Mesothelial cell of epicardium (in vitro differentiated cells): ENCODE results near the gene TPRX1. TPM values are rescaled to one million over a fixed set of nuclear protein-coding genes. Genes with fewer than 3 reads are reported as not detected.
A peak's percentile ranks its signal among the peaks of the same experiment; 100 is the strongest.
"Not testable (repeated sequence)": the region's sequence is repeated elsewhere in the genome, so short reads cannot be mapped to it uniquely, and the experiment has no call there.

Experiments
- DNase-seq, 2 experiments: peaks; one replicate each; pipeline ENCODE4 v3.0.0; 2021; ENCODE audit warnings: low spot score in 2 of 2; ENCODE audit not compliant: unreplicated experiment in 2 of 2
- H3K27ac Mint-ChIP-seq: 2 replicates; pipeline ENCODE4 v1.8.0; 2021; ENCODE audit warnings: mixed read lengths
- H3K27me3 Mint-ChIP-seq: 2 replicates; pipeline ENCODE4 v1.8.0; 2021; ENCODE audit warnings: low read depth, mixed read lengths
- H3K36me3 Mint-ChIP-seq: 2 replicates; pipeline ENCODE4 v1.8.0; 2021; ENCODE audit warnings: mixed read lengths
- H3K4me1 Mint-ChIP-seq: 2 replicates; pipeline ENCODE4 v1.8.0; 2021; ENCODE audit warnings: mixed read lengths
- H3K4me3 Mint-ChIP-seq: 2 replicates; pipeline ENCODE4 v1.8.0; 2021; ENCODE audit warnings: mild to moderate bottlenecking, moderate library complexity, mixed read lengths
- H3K9me3 Mint-ChIP-seq: 2 replicates; pipeline ENCODE4 v1.8.0; 2021; ENCODE audit warnings: mixed read lengths
- total RNA-seq: library from RNA; stranded (reverse); gene quantifications from 3 replicates; pipeline ENCODE4 v1.2.1, GENCODE V29; 2021
- TF ChIP-seq, protein P1 (sequence below): fragments of 200-600 bp; sonication (generic); IDR thresholded peaks from one replicate; pipeline ENCODE4 v1.5.0; 2021; ENCODE audit warnings: antibody characterized with exemption; ENCODE audit not compliant: unreplicated experiment

The TPRX1 gene
- total RNA-seq, 1 donor from 2014 or later: not detected

DNA sequence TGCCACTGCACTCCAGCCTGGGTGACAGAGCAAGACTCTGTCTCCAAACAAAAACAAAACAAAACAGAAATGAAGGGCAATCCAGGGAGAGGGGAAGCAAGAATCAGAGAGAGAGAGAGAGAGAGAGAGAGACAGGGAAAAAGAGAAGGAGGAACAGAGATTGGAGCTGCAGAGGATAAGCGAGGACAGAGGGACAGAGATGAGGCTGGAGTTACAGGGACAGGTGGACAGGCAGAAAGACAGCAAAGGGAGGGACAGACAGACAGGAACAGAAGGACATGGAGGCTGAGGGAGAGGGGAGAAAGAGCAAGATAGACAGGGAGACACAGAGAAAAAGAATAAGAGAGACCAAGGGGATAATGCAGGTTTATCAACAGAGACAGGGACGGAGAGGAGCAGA, 16.1 kb upstream of the TPRX1 start:
- H3K4me3 Mint-ChIP-seq: no peak overlapping the region
- peaks cover 15% of the 10 kb centered on the region for H3K27me3 Mint-ChIP-seq
- TF ChIP-seq, protein P1, sequence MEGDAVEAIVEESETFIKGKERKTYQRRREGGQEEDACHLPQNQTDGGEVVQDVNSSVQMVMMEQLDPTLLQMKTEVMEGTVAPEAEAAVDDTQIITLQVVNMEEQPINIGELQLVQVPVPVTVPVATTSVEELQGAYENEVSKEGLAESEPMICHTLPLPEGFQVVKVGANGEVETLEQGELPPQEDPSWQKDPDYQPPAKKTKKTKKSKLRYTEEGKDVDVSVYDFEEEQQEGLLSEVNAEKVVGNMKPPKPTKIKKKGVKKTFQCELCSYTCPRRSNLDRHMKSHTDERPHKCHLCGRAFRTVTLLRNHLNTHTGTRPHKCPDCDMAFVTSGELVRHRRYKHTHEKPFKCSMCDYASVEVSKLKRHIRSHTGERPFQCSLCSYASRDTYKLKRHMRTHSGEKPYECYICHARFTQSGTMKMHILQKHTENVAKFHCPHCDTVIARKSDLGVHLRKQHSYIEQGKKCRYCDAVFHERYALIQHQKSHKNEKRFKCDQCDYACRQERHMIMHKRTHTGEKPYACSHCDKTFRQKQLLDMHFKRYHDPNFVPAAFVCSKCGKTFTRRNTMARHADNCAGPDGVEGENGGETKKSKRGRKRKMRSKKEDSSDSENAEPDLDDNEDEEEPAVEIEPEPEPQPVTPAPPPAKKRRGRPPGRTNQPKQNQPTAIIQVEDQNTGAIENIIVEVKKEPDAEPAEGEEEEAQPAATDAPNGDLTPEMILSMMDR: no peak
- H3K36me3 Mint-ChIP-seq: no peaks in the 10 kb centered on the region
- peak overlapping the region; percentile 41 for H3K27ac Mint-ChIP-seq
- H3K9me3 Mint-ChIP-seq: no peaks in the 10 kb centered on the region
- H3K4me1 Mint-ChIP-seq: peaks cover 16% of the 10 kb centered on the region
- no peak for DNase-seq

DNA sequence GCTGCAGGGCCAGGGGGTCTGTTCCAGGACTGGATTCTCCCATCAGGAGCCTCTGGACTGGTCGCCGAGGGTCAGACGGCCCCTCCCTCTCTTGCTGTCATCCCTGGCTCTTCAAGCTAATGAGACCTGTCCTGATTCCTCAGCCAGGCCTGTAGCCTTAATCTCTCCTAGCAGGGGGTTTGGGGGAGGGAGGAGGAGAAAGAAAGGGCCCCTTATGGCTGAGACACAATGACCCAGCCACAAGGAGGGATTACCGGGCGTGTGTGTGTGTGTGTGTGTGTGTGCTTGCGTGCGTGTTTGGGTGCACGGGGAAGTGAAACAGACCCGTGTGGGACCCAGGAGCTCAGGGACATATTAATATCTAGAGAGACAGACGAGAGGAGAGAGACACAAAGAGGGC, 15.5 kb upstream of the TPRX1 start:
- peaks cover 16% of the 10 kb centered on the region for H3K4me1 Mint-ChIP-seq
- H3K27ac Mint-ChIP-seq: peak overlapping the region; percentile 41
- no peaks in the 10 kb centered on the region for H3K36me3 Mint-ChIP-seq
- H3K4me3 Mint-ChIP-seq: no peak overlapping the region
- DNase-seq: no peak
- H3K9me3 Mint-ChIP-seq: no peaks in the 10 kb centered on the region
- peaks cover 15% of the 10 kb centered on the region for H3K27me3 Mint-ChIP-seq
- TF ChIP-seq, protein P1: no peak

DNA sequence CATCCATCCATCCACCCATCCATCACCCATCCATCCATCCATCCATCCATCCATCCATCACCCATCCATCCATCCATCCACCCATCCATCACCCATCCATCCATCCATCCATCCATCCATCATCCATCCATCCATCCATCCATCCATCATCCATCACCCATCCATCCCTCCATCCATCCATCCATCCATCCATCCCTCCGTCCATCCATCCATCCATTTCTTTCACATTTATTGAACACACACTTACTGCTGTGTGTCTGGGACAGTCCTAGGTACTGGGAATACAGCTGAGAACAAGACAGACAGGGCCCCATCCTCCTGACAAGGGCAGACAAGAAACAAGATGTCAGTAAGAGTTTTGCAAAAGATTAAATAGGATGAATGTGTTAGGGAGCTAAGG, 13.9 kb upstream of the TPRX1 start:
- not testable (repeated sequence) for H3K9me3 Mint-ChIP-seq, H3K27ac Mint-ChIP-seq, H3K36me3 Mint-ChIP-seq, DNase-seq, H3K4me3 Mint-ChIP-seq
- Mint-ChIP-seq H3K27me3 (peaks cover 15% of the 10 kb centered on the region), H3K4me1 (peaks cover 16% of the 10 kb centered on the region)

DNA sequence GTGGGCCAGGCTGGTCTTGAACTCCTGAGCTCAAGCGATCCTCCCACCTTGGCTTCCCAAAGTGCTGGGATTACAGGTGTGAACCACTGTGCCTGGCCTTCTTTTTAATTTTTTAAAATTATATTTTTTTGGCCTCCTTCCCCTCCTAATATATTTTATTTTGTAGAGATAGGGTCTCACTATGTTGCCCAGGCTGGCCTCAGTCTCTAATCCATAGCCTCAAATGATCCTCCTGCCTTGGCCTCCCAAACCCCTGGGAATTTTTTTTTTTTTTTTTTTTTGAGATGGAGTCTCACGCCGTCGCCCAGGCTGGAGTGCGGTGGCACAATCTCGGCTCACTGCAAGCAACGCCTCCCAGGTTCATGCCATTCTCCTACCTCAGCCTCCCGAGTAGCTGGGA, 11.9 kb upstream of the TPRX1 start:
- not testable (repeated sequence) for H3K4me3 Mint-ChIP-seq, H3K27ac Mint-ChIP-seq, H3K9me3 Mint-ChIP-seq, DNase-seq, H3K36me3 Mint-ChIP-seq, H3K4me1 Mint-ChIP-seq
- H3K27me3 Mint-ChIP-seq: peaks cover 15% of the 10 kb centered on the region

DNA sequence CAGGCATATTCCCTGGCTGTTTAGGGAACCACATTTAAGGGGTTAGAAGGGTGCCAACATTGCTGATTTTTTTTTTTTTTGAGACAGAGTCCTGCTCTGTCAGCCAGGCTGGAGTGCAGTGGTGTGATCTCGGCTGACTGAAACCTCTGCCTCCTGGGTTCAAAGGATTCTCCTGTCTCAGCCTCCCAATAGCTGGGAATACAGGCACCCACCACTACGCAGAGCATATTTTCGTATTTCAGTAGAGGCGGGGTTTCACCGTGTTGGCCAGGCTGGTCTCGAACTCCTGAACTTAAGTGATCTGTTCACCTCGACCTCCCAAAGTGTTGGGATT, 9.6 kb upstream of the TPRX1 start:
- Mint-ChIP-seq H3K4me3 (no peak overlapping the region), H3K4me1 (no peaks in the 10 kb centered on the region), H3K9me3 (no peaks in the 10 kb centered on the region), H3K27me3 (peaks cover 2% of the 10 kb centered on the region), H3K36me3 (no peaks in the 10 kb centered on the region), H3K27ac (no peak overlapping the region)
- TF ChIP-seq, protein P1: no peak
- no peak for DNase-seq

DNA sequence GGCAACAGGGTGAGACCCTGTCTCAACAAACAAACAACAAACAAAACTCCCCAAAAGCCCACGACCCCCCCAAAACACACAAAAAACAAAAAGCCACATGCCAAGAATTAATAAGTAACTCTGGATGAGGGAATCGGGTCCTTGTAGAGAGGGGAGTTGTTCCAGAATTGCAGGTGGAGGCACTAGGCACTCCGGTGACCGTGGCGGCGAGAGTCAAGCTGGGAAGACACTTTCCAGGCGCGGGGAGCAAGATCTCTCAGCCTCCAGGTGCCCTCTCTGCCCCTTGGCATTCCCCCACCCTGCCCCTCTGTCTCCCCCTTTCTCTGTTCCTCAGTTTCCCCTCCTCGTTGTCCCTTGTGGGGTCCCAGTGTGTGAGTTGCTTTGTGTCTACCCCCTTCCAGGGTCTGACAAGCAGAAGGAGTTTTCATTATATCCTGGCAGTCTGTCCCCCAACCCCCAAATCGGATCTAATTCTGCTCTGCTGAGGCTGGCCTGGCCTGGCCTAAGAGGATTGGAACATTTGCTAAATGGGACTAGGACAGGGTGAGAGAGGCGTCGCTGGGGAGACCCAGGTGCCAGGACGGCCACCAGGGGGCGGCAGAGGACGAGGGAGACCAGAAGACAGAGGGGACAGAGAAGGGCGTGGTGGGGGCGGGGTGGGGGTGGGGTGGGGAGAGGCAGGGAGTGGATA, 9.1 kb upstream of the TPRX1 start:
- H3K27ac Mint-ChIP-seq: no peak overlapping the region
- H3K9me3 Mint-ChIP-seq: no peaks in the 10 kb centered on the region
- TF ChIP-seq, protein P1: peak; percentile 50
- no peaks in the 10 kb centered on the region for H3K27me3 Mint-ChIP-seq
- no peaks in the 10 kb centered on the region for H3K36me3 Mint-ChIP-seq
- H3K4me3 Mint-ChIP-seq: no peak overlapping the region
- peak; percentile 82 to 91 for DNase-seq
- H3K4me1 Mint-ChIP-seq: no peaks in the 10 kb centered on the region

DNA sequence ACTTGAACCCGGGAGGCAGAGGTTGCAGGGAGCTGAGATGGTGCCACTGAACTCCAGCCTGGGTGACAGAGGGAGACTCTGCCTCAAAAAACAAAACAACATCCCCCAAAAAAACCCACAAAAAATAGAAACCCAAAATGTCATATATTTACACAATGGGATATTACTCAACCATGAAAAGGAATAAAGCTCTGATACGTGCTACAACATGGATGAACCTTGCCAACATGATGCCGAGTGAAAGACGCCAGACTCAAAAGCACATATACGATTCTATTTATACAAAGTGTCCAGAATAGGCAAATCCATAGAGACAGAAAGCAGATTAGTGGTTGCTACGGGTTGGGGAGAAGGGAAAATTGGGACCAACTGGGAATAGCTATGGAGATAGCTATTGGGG, 2.1 kb upstream of the TPRX1 start:
- no peaks in the 10 kb centered on the region for H3K9me3 Mint-ChIP-seq
- H3K27me3 Mint-ChIP-seq: no peaks in the 10 kb centered on the region
- no peaks in the 10 kb centered on the region for H3K4me1 Mint-ChIP-seq
- no peak overlapping the region for H3K27ac Mint-ChIP-seq
- TF ChIP-seq, protein P1: no peak
- no peaks in the 10 kb centered on the region for H3K36me3 Mint-ChIP-seq
- no peak overlapping the region for H3K4me3 Mint-ChIP-seq
- DNase-seq: no peak
